GM21515 (cell line): ENCODE measurements around the gene DEFB114.
"Not testable (repeated sequence)": the region's sequence is repeated elsewhere in the genome, so short reads cannot be mapped to it uniquely, and the experiment has no call there.

Experiments used
- ATAC-seq: cut with Tn5 transposase; IDR thresholded peaks from one replicate; pipeline ENCODE4 v1.9.1; 2021; ENCODE audit not compliant: unreplicated experiment

The DEFB114 gene

GRCh38 chr6:49964064-49964463 lies at the start of gene DEFB114:
DEFB114 (minus strand) TSS chr6:49964164; CDS start chr6:49964105, 59 bp downstream.
- ATAC-seq = no peak

- ATAC-seq = no peak
Observed at GRCh38 chr6:50007819-50008218, 43.9 kb upstream of the DEFB114 start.

GRCh38 chr6:50003139-50003538 lies 39.2 kb upstream of the DEFB114 start:
- no peak for ATAC-seq

GRCh38 chr6:49995278-49995677 lies 31.3 kb upstream of the DEFB114 start:
- ATAC-seq = no peak

- ATAC-seq = no peak
Observed at GRCh38 chr6:49988900-49989299, 24.9 kb upstream of the DEFB114 start.

GRCh38 chr6:49987749-49988148 lies 23.8 kb upstream of the DEFB114 start:
- ATAC-seq = no peak

- no peak for ATAC-seq
Observed at GRCh38 chr6:49986551-49986950, 22.6 kb upstream of the DEFB114 start.

- no peak for ATAC-seq
Observed at GRCh38 chr6:49982046-49982445, 18.1 kb upstream of the DEFB114 start.

GRCh38 chr6:49980898-49981297 lies 16.9 kb upstream of the DEFB114 start:
- ATAC-seq = peak; percentile 51

- no peak for ATAC-seq
Observed at GRCh38 chr6:49979584-49979983, 15.6 kb upstream of the DEFB114 start.

GRCh38 chr6:49978332-49979226 lies 14.6 kb upstream of the DEFB114 start:
- ATAC-seq = peak; percentile 59

- no peak for ATAC-seq
Observed at GRCh38 chr6:49969605-49970004, 5.6 kb upstream of the DEFB114 start, which contains the start of gene DEFB113. DEFB113 (minus strand) TSS chr6:49969625; CDS start chr6:49969625, 0 bp downstream.

GRCh38 chr6:49966823-49967222 lies 2.9 kb upstream of the DEFB114 start:
- no peak for ATAC-seq

- ATAC-seq = no peak
Observed at GRCh38 chr6:49966334-49966733, 2.4 kb upstream of the DEFB114 start.

GRCh38 chr6:49958180-49958579 lies 5.8 kb downstream of the DEFB114 start:
- no peak for ATAC-seq

- no peak for ATAC-seq
Observed at GRCh38 chr6:49955847-49956246, 8.1 kb downstream of the DEFB114 start.

- ATAC-seq = no peak
Observed at GRCh38 chr6:49951926-49952325, 12.0 kb downstream of the DEFB114 start.

GRCh38 chr6:49950415-49950751 lies 13.6 kb downstream of the DEFB114 start:
- ATAC-seq = no peak

GRCh38 chr6:49949062-49949461 lies 14.9 kb downstream of the DEFB114 start:
- no peak for ATAC-seq

GRCh38 chr6:49946835-49947234 lies 17.1 kb downstream of the DEFB114 start:
- ATAC-seq = no peak

- ATAC-seq = not testable (repeated sequence)
Observed at GRCh38 chr6:49944068-49944467, 19.9 kb downstream of the DEFB114 start.

- ATAC-seq = no peak
Observed at GRCh38 chr6:49939993-49940498, 23.9 kb downstream of the DEFB114 start.

GRCh38 chr6:49937811-49938210 lies 26.2 kb downstream of the DEFB114 start:
- no peak for ATAC-seq
